ENCODE data around the gene GRID1.

DNA sequence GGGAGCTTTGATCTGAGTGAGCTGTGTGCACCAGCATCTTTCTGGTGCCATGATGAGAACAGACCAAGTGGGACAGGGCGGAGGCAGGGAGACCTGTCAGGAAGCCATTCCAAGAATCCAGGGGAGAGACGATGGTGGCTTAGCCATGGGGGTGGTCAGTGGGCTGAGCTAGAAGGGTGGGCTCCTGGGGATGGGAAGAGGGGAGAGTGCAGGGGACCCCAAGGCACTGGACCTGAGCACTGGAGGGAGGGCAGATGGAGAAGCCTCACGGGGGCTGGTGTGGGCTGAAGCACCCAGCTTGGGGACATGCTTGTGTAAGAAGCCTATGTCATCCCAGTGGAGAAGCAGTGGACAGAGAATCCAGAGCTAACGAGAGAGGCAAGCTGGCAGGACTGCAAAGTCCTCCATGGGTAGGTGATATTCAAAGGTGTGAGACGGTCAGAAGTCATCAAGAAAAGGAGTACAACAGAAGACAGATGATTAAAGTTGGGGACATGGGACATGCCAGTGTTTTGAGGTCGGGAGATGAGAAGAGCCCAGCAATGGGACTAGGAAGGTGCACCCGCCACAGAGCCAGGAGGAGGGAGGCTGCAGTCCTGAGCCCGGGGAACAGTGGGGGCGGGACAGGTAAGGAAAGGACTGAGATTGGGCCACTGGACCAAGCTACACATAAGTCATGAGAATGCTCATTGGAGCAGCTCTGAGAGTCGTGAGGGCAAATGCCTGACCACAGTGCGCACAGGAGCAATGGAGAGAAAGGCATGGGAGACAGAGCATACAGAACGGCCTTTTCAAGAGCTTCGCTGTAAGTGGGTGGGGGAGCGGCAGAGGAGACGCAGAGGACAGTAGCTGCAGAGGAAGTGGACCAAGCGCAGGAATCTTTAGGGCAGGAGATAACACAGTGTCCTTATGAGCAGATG lies 72.0 kb downstream of the GRID1 start:
- TF ChIP-seq POLR2A (IDR thresholded peaks at IDR 0.05; ENCODE audit: low read length) (no peak), GATA1 (IDR thresholded peaks at IDR 0.05; ENCODE audit: low read depth, low read length) (no peak)

All from erythroblast (primary cell).